H1 (cell line): ENCODE measurements around the gene RIMBP2. TPM values are rescaled to one million over a fixed set of nuclear protein-coding genes. Genes with fewer than 3 reads are reported as not detected.

Experiments used
- POLR2A ChIP-seq, 2 experiments: IDR thresholded peaks; 1 replicate in 1 of 2; 2 replicates in 1 of 2; pipeline ENCODE4 v1.6.1; 2011; ENCODE audit warnings: low read depth in 2 of 2, low read length in 2 of 2, mild to moderate bottlenecking in 2 of 2; ENCODE audit errors: control extremely low read depth in 1 of 2
- SP1 ChIP-seq: IDR thresholded peaks from 2 replicates; pipeline ENCODE4 v1.6.1; 2011; ENCODE audit warnings: low read depth, low read length
- SP2 ChIP-seq: IDR thresholded peaks from 2 replicates; pipeline ENCODE4 v1.6.1; 2012; ENCODE audit warnings: mild to moderate bottlenecking, low read length, inconsistent platforms
- SP4 ChIP-seq: IDR thresholded peaks from 2 replicates; pipeline ENCODE4 v1.6.1; 2012; ENCODE audit warnings: low read length, inconsistent platforms
- polyA plus RNA-seq, 7 experiments: library from polyadenylated mRNA; depleted of rRNA in 3 of 7; stranded (reverse) in 5 of 7; unstranded in 2 of 7; fragments of >200 nt in 5 of 7; fragments of 200-250 nt in 2 of 7; gene quantifications; 1 replicate in 5 of 7; 2 replicates in 1 of 7; 4 replicates in 1 of 7; pipeline versions ENCODE4 v1.2.1 to v1.2.3, GENCODE V29; 2011 to 2013; ENCODE audit warnings: missing spikeins in 2 of 7, mixed read lengths in 2 of 7
- total RNA-seq: library from RNA; stranded (reverse); fragmentation: NEBNext Ultra II Directional; extraction: Animal tissue kit (Norgen Biotek cat#: 25700); gene quantifications from 2 replicates; pipeline ENCODE4 v1.2.1, GENCODE V29; 2021

RIMBP2 gene
- total and polyA plus RNA-seq, 2 of the 8 experiments (the other 6 are each of a cell fraction or from before 2014, with no cell fraction given) = 0.18 to 0.65 TPM

GRCh38 chr12:130708648-130709047 is 7.5 kb downstream of the RIMBP2 start (continued):
- no peak for TF ChIP-seq SP4
- no peak for TF ChIP-seq SP1
- TF ChIP-seq POLR2A (IDR thresholded peaks at IDR 0.05; ENCODE audit: control extremely low read depth in 1 of 2, low read depth in 2 of 2, low read length in 2 of 2) = no peak
- TF ChIP-seq SP2 = no peak
